ENCODE data around the gene FREM2.

- TF ChIP-seq TCF12 (IDR thresholded peaks at IDR 0.05; ENCODE audit: low read depth) (no peak), EGR1 (IDR thresholded peaks at IDR 0.05) (no peak), EP300 (IDR thresholded peaks at IDR 0.05; ENCODE audit: borderline replicate concordance) (no peak), CREB1 (IDR thresholded peaks at IDR 0.05; ENCODE audit: low read depth) (no peak), TEAD4 (IDR thresholded peaks at IDR 0.05) (no peak), ZBTB7A (IDR thresholded peaks at IDR 0.05; ENCODE audit: low read depth) (no peak), MAX (IDR thresholded peaks at IDR 0.05) (no peak), CEBPB (IDR thresholded peaks at IDR 0.05) (no peak), TAF1 (IDR thresholded peaks at IDR 0.05; ENCODE audit: low read depth) (no peak), YY1 (IDR thresholded peaks at IDR 0.05; ENCODE audit: low read depth) (no peak), REST (IDR thresholded peaks at IDR 0.05; ENCODE audit: low read depth) (no peak), FOXM1 (IDR thresholded peaks at IDR 0.05; ENCODE audit: borderline replicate concordance, low read depth) (no peak)
These were observed 97.4 kb downstream of the FREM2 start for GRCh38 chr13:38784036-38784880.

Measured in Ishikawa (cell line).